H1 (cell line): ENCODE measurements around the gene CELF1.

Source experiments
- CEBPB ChIP-seq: IDR thresholded peaks from 2 replicates; pipeline ENCODE4 v1.6.1; 2012; ENCODE audit warnings: low read depth, low read length
- EP300 ChIP-seq, 2 experiments: IDR thresholded peaks; 1 replicate in 1 of 2; 2 replicates in 1 of 2; pipeline ENCODE4 v1.6.1; 2011 to 2012; ENCODE audit warnings: low read depth in 2 of 2, low read length in 2 of 2, mild to moderate bottlenecking in 2 of 2, borderline replicate concordance in 1 of 2, inconsistent platforms in 1 of 2, moderate library complexity in 1 of 2
- TF ChIP-seq, protein P1 (sequence below), 3 experiments: IDR thresholded peaks; 1 replicate in 2 of 3; 2 replicates in 1 of 3; pipeline versions ENCODE4 v1.5.1 to v1.6.1; 2011; ENCODE audit warnings: low read length in 3 of 3, mild to moderate bottlenecking in 3 of 3, inconsistent platforms in 2 of 3, low read depth in 1 of 3, moderate library complexity in 1 of 3; ENCODE audit not compliant: insufficient read depth in 1 of 3; ENCODE audit errors: control extremely low read depth in 1 of 3
- TF ChIP-seq, protein P2 (sequence below): IDR thresholded peaks from 2 replicates; pipeline ENCODE4 v1.6.1; 2011; ENCODE audit warnings: low read length, improper control_type of control experiment
- TF ChIP-seq, protein P3 (sequence below): IDR thresholded peaks from 2 replicates; pipeline ENCODE4 v1.6.1; 2012; ENCODE audit warnings: inconsistent platforms

DNA sequence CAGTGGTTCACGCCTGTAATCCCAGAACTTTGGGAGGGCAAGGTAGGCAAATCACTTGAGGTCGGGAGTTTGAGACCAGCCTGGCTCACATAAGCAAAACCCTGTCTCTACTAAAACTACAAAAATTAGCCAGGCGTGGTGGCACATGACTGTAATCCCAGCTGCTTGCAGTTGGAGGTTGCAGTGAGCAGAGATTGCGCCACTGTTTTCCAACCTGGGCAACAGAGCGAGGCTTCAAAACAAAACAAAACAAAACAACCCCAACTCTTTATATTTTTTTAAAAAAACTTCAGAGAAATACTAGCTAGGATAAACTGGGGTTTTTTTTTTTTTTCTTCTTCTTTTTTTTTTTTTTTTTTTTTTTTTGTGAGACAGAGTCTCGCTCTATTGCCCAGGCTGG, 72.2 kb downstream of the CELF1 start:
- TF ChIP-seq EP300 (IDR thresholded peaks at IDR 0.05; ENCODE audit: borderline replicate concordance in 1 of 2, low read depth in 2 of 2, low read length in 2 of 2) (no peak), CEBPB (no peak)
- TF ChIP-seq, protein P1, sequence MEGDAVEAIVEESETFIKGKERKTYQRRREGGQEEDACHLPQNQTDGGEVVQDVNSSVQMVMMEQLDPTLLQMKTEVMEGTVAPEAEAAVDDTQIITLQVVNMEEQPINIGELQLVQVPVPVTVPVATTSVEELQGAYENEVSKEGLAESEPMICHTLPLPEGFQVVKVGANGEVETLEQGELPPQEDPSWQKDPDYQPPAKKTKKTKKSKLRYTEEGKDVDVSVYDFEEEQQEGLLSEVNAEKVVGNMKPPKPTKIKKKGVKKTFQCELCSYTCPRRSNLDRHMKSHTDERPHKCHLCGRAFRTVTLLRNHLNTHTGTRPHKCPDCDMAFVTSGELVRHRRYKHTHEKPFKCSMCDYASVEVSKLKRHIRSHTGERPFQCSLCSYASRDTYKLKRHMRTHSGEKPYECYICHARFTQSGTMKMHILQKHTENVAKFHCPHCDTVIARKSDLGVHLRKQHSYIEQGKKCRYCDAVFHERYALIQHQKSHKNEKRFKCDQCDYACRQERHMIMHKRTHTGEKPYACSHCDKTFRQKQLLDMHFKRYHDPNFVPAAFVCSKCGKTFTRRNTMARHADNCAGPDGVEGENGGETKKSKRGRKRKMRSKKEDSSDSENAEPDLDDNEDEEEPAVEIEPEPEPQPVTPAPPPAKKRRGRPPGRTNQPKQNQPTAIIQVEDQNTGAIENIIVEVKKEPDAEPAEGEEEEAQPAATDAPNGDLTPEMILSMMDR (IDR thresholded peaks at IDR 0.05; ENCODE audit: control extremely low read depth in 1 of 3, insufficient read depth in 1 of 3, low read depth in 1 of 3, low read length in 3 of 3), result no peak
- TF ChIP-seq, protein P2, sequence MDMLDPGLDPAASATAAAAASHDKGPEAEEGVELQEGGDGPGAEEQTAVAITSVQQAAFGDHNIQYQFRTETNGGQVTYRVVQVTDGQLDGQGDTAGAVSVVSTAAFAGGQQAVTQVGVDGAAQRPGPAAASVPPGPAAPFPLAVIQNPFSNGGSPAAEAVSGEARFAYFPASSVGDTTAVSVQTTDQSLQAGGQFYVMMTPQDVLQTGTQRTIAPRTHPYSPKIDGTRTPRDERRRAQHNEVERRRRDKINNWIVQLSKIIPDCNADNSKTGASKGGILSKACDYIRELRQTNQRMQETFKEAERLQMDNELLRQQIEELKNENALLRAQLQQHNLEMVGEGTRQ, result no peak
- TF ChIP-seq, protein P3, sequence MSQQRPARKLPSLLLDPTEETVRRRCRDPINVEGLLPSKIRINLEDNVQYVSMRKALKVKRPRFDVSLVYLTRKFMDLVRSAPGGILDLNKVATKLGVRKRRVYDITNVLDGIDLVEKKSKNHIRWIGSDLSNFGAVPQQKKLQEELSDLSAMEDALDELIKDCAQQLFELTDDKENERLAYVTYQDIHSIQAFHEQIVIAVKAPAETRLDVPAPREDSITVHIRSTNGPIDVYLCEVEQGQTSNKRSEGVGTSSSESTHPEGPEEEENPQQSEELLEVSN, result no peak
